ENCODE results near the gene MECR.

Gene MECR

GRCh38 chr1:29230553-29231378 lies at the start of gene MECR:
Gene MECR, minus strand, starts transcription at chr1:29230934. Its CDS starts 28 bp downstream, at chr1:29230906.
- peak; percentile 89 to 93 for DNase-seq (ENCODE audit: low read depth in 1 of 2, low spot score in 1 of 2)

GRCh38 chr1:29279951-29280391 lies 49.2 kb upstream of the MECR start:
- DNase-seq (ENCODE audit: low read depth in 1 of 2, low spot score in 1 of 2): no peak

- no peak for DNase-seq (ENCODE audit: low read depth in 1 of 2, low spot score in 1 of 2)
Observed at GRCh38 chr1:29279406-29279805, 48.7 kb upstream of the MECR start.

- DNase-seq (ENCODE audit: low read depth in 1 of 2, low spot score in 1 of 2): no peak
Observed at GRCh38 chr1:29278124-29278523, 47.4 kb upstream of the MECR start.

- no peak for DNase-seq (ENCODE audit: low read depth in 1 of 2, low spot score in 1 of 2)
Observed at GRCh38 chr1:29275435-29275834, 44.7 kb upstream of the MECR start.

GRCh38 chr1:29272147-29272907 lies 41.6 kb upstream of the MECR start:
- DNase-seq (ENCODE audit: low read depth in 1 of 2, low spot score in 1 of 2): no peak

- DNase-seq (ENCODE audit: low read depth in 1 of 2, low spot score in 1 of 2): no peak
Observed at GRCh38 chr1:29271724-29272123, 41.0 kb upstream of the MECR start.

GRCh38 chr1:29270929-29271521 lies 40.3 kb upstream of the MECR start:
- DNase-seq (ENCODE audit: low read depth in 1 of 2, low spot score in 1 of 2): no peak

- no peak for DNase-seq (ENCODE audit: low read depth in 1 of 2, low spot score in 1 of 2)
Observed at GRCh38 chr1:29269382-29269781, 38.6 kb upstream of the MECR start.

GRCh38 chr1:29267321-29268070 lies 36.8 kb upstream of the MECR start:
- no peak for DNase-seq (ENCODE audit: low read depth in 1 of 2, low spot score in 1 of 2)

- DNase-seq (ENCODE audit: low read depth in 1 of 2, low spot score in 1 of 2): no peak
Observed at GRCh38 chr1:29266912-29267311, 36.2 kb upstream of the MECR start.

GRCh38 chr1:29264773-29265389 lies 34.1 kb upstream of the MECR start:
- no peak for DNase-seq (ENCODE audit: low read depth in 1 of 2, low spot score in 1 of 2)

- no peak for DNase-seq (ENCODE audit: low read depth in 1 of 2, low spot score in 1 of 2)
Observed at GRCh38 chr1:29260531-29260930, 29.8 kb upstream of the MECR start.

- peak in 1 of 2 donors; percentile 37 for DNase-seq (ENCODE audit: low read depth in 1 of 2, low spot score in 1 of 2)
Observed at GRCh38 chr1:29259802-29260441, 29.2 kb upstream of the MECR start.

- no peak for DNase-seq (ENCODE audit: low read depth in 1 of 2, low spot score in 1 of 2)
Observed at GRCh38 chr1:29258976-29259801, 28.5 kb upstream of the MECR start.

GRCh38 chr1:29258189-29258975 lies 27.6 kb upstream of the MECR start:
- DNase-seq (ENCODE audit: low read depth in 1 of 2, low spot score in 1 of 2): no peak

GRCh38 chr1:29256979-29257804 lies 26.5 kb upstream of the MECR start:
- no peak for DNase-seq (ENCODE audit: low read depth in 1 of 2, low spot score in 1 of 2)

GRCh38 chr1:29256394-29256793 lies 25.7 kb upstream of the MECR start:
- DNase-seq (ENCODE audit: low read depth in 1 of 2, low spot score in 1 of 2): no peak
